Kidney (tissue), 14 donors: ENCODE measurements around the gene PPP6R1. TPM values are rescaled to one million over a fixed set of nuclear protein-coding genes. Genes with fewer than 3 reads are reported as not detected.

Experiments
- DNase-seq, 5 donors: peaks; one replicate each; pipeline ENCODE4 v3.0.0-alpha.2; 2013 to 2020
- FAIRE-seq: peaks from 2 replicates; lab custom pipeline; 2012; peaks lifted over from hg19 to GRCh38; lab: Jason Lieb, UNC
- H3K27ac ChIP-seq, 2 donors: one replicate each; pipeline ENCODE4 v1.7.0; 2013; ENCODE audit warnings: low read depth in 2 of 2, low read length in 2 of 2, inconsistent platforms in 1 of 2
- H3K27me3 ChIP-seq: one replicate; pipeline ENCODE4 v1.7.1; 2013; ENCODE audit warnings: low read length, inconsistent platforms; ENCODE audit not compliant: control insufficient read depth, insufficient read depth
- H3K36me3 ChIP-seq, 3 donors: one replicate each; pipeline versions ENCODE4 v1.7.0 to v1.7.1; 2013; ENCODE audit warnings: low read length in 3 of 3, control low read depth in 1 of 3, inconsistent platforms in 1 of 3; ENCODE audit not compliant: insufficient read depth in 3 of 3, control insufficient read depth in 2 of 3
- H3K4me1 ChIP-seq, 3 donors: one replicate each; pipeline versions ENCODE4 v1.7.0 to v1.7.1; 2013; ENCODE audit warnings: low read length in 3 of 3, inconsistent platforms in 1 of 3, low read depth in 1 of 3; ENCODE audit not compliant: control insufficient read depth in 2 of 3, insufficient read depth in 2 of 3
- H3K4me3 ChIP-seq, 3 donors: one replicate each; pipeline versions ENCODE4 v1.7.0 to v1.8.1; 2013; ENCODE audit warnings: low read length in 3 of 3, control low read depth in 1 of 3, inconsistent platforms in 1 of 3
- H3K9ac ChIP-seq, 3 donors: one replicate each; pipeline versions ENCODE4 v1.7.0 to v1.7.1; 2013; ENCODE audit warnings: low read length in 3 of 3, control low read depth in 1 of 3, inconsistent platforms in 1 of 3
- H3K9me3 ChIP-seq, 3 donors: one replicate each; pipeline versions ENCODE4 v1.7.0 to v1.7.1; 2013; ENCODE audit warnings: low read length in 3 of 3, control low read depth in 1 of 3, inconsistent platforms in 1 of 3; ENCODE audit not compliant: control insufficient read depth in 2 of 3, insufficient read depth in 1 of 3
- intact Hi-C: fragments of 100-400 bp; cut with DNase I; formaldehyde crosslinking; loops from one replicate; pipeline ENCODE4 v1.11.1; 2022
- polyA plus RNA-seq: library from polyadenylated mRNA; stranded (reverse); fragments of 350-450 nt; fragmentation: Illumina TruSeq; extraction: RNeasy Lipid Tissue Mini Kit (QIAGEN cat#74804); gene quantifications from one replicate; pipeline ENCODE4 v1.2.3, GENCODE V29; 2014; ENCODE audit warnings: low read depth, low replicate concordance; ENCODE audit not compliant: insufficient read depth
- total RNA-seq: library from RNA; stranded (reverse); fragmentation: NEBNext Ultra II Directional; extraction: Animal tissue kit (Norgen Biotek cat#: 25700); gene quantifications from one replicate; pipeline ENCODE4 v1.2.1, GENCODE V29; 2021
- TF ChIP-seq, protein P1 (sequence below): IDR thresholded peaks from 3 replicates; pipeline ENCODE4 v1.5.1; 2012; ENCODE audit warnings: mild to moderate bottlenecking, moderate library complexity, borderline replicate concordance; ENCODE audit not compliant: insufficient read depth; ENCODE audit errors: extremely low read depth
- donor health status: control.
- donor health status: control.
- donor health status: control.
- donor health status: control.
- donor health status: control.
- donor health status: DM: yes; HTN: yes; CAD: no.
- donor health status: Normal renal cell carcinoma (clear cell type).

The PPP6R1 gene
- total and polyA plus RNA-seq, 2 donors from 2014 or later: 30.6 to 61.6 TPM

DNA sequence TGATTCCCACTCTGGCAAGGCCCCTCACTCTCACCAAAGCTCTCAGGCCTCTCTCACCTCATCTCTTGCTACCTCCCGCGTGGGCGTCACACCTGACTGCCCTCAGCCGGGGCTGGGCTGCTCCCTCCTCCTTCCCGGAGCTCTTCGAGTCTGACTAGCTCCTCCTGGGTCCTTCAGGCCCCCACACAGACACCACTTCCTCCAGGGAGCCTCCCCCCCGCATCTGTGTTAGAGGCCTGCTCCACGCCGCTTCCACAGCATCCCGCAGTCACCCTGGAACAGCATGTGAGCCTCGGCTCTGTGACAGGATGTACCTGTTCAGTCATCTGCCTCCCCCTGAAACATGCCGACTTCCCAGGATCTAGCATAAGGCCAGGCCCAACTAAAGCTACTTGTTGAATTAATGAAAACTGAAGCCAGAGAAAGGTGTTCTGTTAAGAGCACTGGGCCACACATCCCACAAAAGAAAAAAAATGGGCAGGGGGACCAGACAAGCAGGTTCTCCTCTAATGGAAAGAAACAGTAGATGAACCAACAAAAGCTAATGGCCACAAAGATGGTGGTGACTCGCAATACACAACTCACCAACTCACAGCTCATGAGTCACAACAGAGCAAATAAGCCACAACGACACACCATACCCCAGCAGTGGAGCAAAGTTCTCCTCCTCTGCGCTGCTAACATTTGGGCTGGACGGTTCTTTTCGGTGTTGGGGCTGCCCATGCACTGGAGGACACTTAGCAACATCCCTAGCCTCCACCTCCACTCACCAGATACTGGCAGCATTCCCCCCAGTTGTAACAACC is 3.0 kb downstream of the PPP6R1 start:
- Histone ChIP-seq H3K27ac (no peak overlapping the region), H3K9me3 (no peaks in the 10 kb centered on the region), H3K27me3 (no peaks in the 10 kb centered on the region), H3K9ac (peak overlapping the region in 2 of 3 donors; percentile 17 to 51), H3K36me3 (no peaks in the 10 kb centered on the region), H3K4me3 (peak overlapping the region in 2 of 3 donors; percentile 23 to 79), H3K4me1 (peaks cover 2 to 38% (median 18%) of the 10 kb centered on the region in 3 donors)
- DNase-seq: peak in 3 of 5 donors; percentile 21 to 78 (median 35)
- TF ChIP-seq, protein P1, sequence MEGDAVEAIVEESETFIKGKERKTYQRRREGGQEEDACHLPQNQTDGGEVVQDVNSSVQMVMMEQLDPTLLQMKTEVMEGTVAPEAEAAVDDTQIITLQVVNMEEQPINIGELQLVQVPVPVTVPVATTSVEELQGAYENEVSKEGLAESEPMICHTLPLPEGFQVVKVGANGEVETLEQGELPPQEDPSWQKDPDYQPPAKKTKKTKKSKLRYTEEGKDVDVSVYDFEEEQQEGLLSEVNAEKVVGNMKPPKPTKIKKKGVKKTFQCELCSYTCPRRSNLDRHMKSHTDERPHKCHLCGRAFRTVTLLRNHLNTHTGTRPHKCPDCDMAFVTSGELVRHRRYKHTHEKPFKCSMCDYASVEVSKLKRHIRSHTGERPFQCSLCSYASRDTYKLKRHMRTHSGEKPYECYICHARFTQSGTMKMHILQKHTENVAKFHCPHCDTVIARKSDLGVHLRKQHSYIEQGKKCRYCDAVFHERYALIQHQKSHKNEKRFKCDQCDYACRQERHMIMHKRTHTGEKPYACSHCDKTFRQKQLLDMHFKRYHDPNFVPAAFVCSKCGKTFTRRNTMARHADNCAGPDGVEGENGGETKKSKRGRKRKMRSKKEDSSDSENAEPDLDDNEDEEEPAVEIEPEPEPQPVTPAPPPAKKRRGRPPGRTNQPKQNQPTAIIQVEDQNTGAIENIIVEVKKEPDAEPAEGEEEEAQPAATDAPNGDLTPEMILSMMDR: no peak
- intact Hi-C loops: no loop called here
- FAIRE-seq: no peak

GRCh38 chr19:55254625-55254977 is 4.2 kb downstream of the PPP6R1 start:
- Histone ChIP-seq H3K36me3 (no peaks in the 10 kb centered on the region), H3K27ac (peak overlapping the region in 1 of 2 donors; percentile 34), H3K9me3 (no peaks in the 10 kb centered on the region), H3K9ac (no peak overlapping the region), H3K4me3 (no peak overlapping the region), H3K27me3 (no peaks in the 10 kb centered on the region), H3K4me1 (peaks cover 2 to 37% (median 18%) of the 10 kb centered on the region in 3 donors)
- intact Hi-C loops: no loop called here
- no peak for FAIRE-seq
- DNase-seq: no peak
- TF ChIP-seq, protein P1: no peak

DNA sequence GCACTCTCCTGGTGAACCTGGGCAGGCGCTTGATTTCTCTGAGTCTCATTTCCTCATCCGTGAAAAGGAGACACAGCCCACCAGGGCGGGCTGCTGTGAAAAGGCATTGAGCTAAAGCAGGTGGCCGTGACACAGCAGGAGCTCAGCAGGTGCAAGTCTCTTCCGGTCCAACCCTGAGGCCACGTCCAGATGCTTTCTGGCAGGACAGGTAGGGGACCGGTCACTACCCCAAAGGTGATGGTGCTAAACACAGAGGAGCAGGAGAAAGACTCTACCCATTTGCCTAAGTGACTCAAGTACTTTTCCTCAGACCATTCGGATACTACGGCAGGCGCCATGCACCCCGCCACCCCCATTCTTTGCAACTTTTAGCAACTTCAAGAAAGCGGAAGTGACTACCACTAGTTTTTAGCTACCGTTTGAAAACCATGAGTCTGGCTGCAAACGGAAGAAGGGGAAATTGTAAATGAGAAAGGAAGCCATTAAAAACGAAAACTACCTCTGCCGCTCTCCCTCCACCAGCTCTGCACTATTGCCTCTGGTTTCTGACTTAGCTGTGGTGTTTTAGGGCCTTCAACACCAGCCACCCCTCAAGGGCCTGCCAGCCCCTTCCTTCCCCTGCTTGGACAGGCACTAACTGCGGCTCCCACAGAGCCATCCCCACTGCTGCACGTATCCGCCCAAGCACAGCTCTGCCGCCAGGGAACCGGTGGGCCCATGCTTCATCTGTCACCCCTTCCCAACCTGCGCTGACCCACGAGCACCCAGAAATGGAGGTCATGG is 4.8 kb downstream of the PPP6R1 start:
- Histone ChIP-seq H3K4me1 (peaks cover 2 to 35% (median 18%) of the 10 kb centered on the region in 3 donors), H3K36me3 (no peaks in the 10 kb centered on the region), H3K27ac (peak overlapping the region in 1 of 2 donors; percentile 34), H3K27me3 (no peaks in the 10 kb centered on the region), H3K4me3 (no peak overlapping the region), H3K9ac (no peak overlapping the region), H3K9me3 (no peaks in the 10 kb centered on the region)
- DNase-seq (peak in 3 of 5 donors; percentile 17 to 76 (median 21)), FAIRE-seq (no peak)
- TF ChIP-seq, protein P1: no peak
- intact Hi-C loops: no loop called here
